H1 (cell line): ENCODE measurements around the gene PPP1R27. TPM values are rescaled to one million over a fixed set of nuclear protein-coding genes. Genes with fewer than 3 reads are reported as not detected.

Source experiments
- CTCF ChIA-PET: fragments of 300-600 bp; sonication (Branson Sonifier 250); formaldehyde crosslinking; loops from one replicate; lab custom pipeline; 2021; ENCODE audit not compliant: partially characterized antibody; lab: Charles Lee
- POLR2A ChIA-PET: fragments of 300-600 bp; sonication (Branson Sonifier 250); formaldehyde crosslinking; loops from one replicate; lab custom pipeline; 2021; ENCODE audit warnings: inconsistent platforms; ENCODE audit not compliant: partially characterized antibody; lab: Charles Lee
- DNase-seq, 2 experiments: peaks; one replicate each; pipeline versions ENCODE4 v3.0.0 to v3.0.0-alpha.2; 2010 to 2022; ENCODE audit warnings: low spot score in 2 of 2, low read depth in 1 of 2, mixed read lengths in 1 of 2
- FAIRE-seq: peaks from 2 replicates; lab custom pipeline; 2011; peaks lifted over from hg19 to GRCh38; lab: Jason Lieb, UNC
- H2AFZ ChIP-seq: 2 replicates; pipeline ENCODE4 v1.8.1; 2012; ENCODE audit warnings: low read length, inconsistent platforms
- H2AK5ac ChIP-seq: 2 replicates; pipeline ENCODE4 v1.6.1; 2013; ENCODE audit warnings: low read depth, low read length
- H2BK120ac ChIP-seq: replicated peaks from 2 replicates; pipeline ENCODE3; 2013; ENCODE audit warnings: low read depth, low read length, inconsistent platforms
- H2BK12ac ChIP-seq: 2 replicates; pipeline ENCODE4 v1.6.1; 2013; ENCODE audit warnings: low read depth, low read length
- H2BK15ac ChIP-seq: 2 replicates; pipeline ENCODE4 v1.6.1; 2013; ENCODE audit warnings: low read length
- H2BK20ac ChIP-seq: 2 replicates; pipeline ENCODE4 v1.6.1; 2013; ENCODE audit warnings: low read length
- H2BK5ac ChIP-seq: 2 replicates; pipeline ENCODE4 v1.6.1; 2013; ENCODE audit warnings: low read depth, low read length
- H3K14ac ChIP-seq: 2 replicates; pipeline ENCODE4 v1.6.1; 2013; ENCODE audit warnings: inconsistent platforms; ENCODE audit not compliant: insufficient read length
- H3K18ac ChIP-seq: 2 replicates; pipeline ENCODE4 v1.6.1; 2013; ENCODE audit warnings: low read length; ENCODE audit errors: extremely low read depth
- H3K23ac ChIP-seq: 2 replicates; pipeline ENCODE4 v1.6.1; 2013; ENCODE audit warnings: inconsistent platforms; ENCODE audit not compliant: insufficient read length
- H3K23me2 ChIP-seq: 2 replicates; pipeline ENCODE4 v1.6.1; 2013; ENCODE audit warnings: low read depth, low read length
- H3K27ac ChIP-seq: 2 replicates; pipeline ENCODE4 v1.6.1; 2011; ENCODE audit warnings: low read depth, low read length, inconsistent platforms
- H3K27me3 ChIP-seq, 4 experiments: replicated peaks in 1 of 4; 1 replicate in 1 of 4; 2 replicates in 3 of 4; pipeline versions ENCODE4 v1.6.1 to v1.8.1; 2011 to 2013; ENCODE audit warnings: low read length in 3 of 4, mild to moderate bottlenecking in 3 of 4, inconsistent platforms in 2 of 4, mixed read lengths in 2 of 4, moderate library complexity in 1 of 4; ENCODE audit not compliant: control insufficient read depth in 3 of 4, insufficient read depth in 3 of 4; ENCODE audit errors: extremely low read depth in 1 of 4
- H3K36me3 ChIP-seq, 4 experiments: 2 replicates each; pipeline versions ENCODE4 v1.6.1 to v1.8.1; 2011 to 2013; ENCODE audit warnings: mild to moderate bottlenecking in 4 of 4, low read length in 3 of 4, moderate library complexity in 2 of 4, control low read depth in 1 of 4, inconsistent platforms in 1 of 4; ENCODE audit not compliant: insufficient read depth in 4 of 4, control insufficient read depth in 2 of 4
- H3K4ac ChIP-seq: replicated peaks from 2 replicates; pipeline ENCODE3; 2013; ENCODE audit warnings: low read length, low read depth, mixed read lengths, inconsistent platforms; ENCODE audit not compliant: insufficient read length
- H3K4me1 ChIP-seq, 4 experiments: replicated peaks in 1 of 4; 1 replicate in 1 of 4; 2 replicates in 3 of 4; pipeline versions ENCODE4 v1.6.1 to v1.8.1; 2011 to 2013; ENCODE audit warnings: low read length in 3 of 4, inconsistent platforms in 2 of 4, mixed read lengths in 1 of 4; ENCODE audit not compliant: insufficient read depth in 4 of 4, control insufficient read depth in 3 of 4
- H3K4me2 ChIP-seq, 2 experiments: 2 replicates each; pipeline versions ENCODE4 v1.6.1 to v1.8.1; 2011 to 2013; ENCODE audit warnings: low read depth in 2 of 2, low read length in 2 of 2, control low read depth in 1 of 2, inconsistent platforms in 1 of 2, mild to moderate bottlenecking in 1 of 2; ENCODE audit not compliant: insufficient read depth in 1 of 2
- H3K4me3 ChIP-seq, 4 experiments: fragments of 200-600, 300-600 bp in 1 of 4; sonication (generic), shearing (Covaris generic), sonication (Bioruptor Twin) in 1 of 4; 2 replicates each; pipeline versions ENCODE4 v1.5.1 to v1.8.1; 2011 to 2016; ENCODE audit warnings: low read length in 4 of 4, low read depth in 3 of 4, control low read depth in 2 of 4, inconsistent platforms in 2 of 4, mild to moderate bottlenecking in 2 of 4, mixed read lengths in 1 of 4, moderate library complexity in 1 of 4; ENCODE audit not compliant: insufficient read depth in 2 of 4; ENCODE audit errors: extremely low read depth in 1 of 4
- H3K56ac ChIP-seq: replicated peaks from 2 replicates; pipeline ENCODE3; 2013; ENCODE audit warnings: low read depth, mild to moderate bottlenecking, mixed read lengths, low read length, inconsistent platforms; ENCODE audit not compliant: insufficient read length
- H3K79me1 ChIP-seq: 2 replicates; pipeline ENCODE4 v1.6.1; 2013; ENCODE audit warnings: low read depth, low read length, control low read depth
- H3K79me2 ChIP-seq, 2 experiments: 2 replicates each; pipeline versions ENCODE4 v1.6.1 to v1.8.1; 2012 to 2013; ENCODE audit warnings: low read length in 2 of 2, mild to moderate bottlenecking in 2 of 2, inconsistent platforms in 1 of 2; ENCODE audit not compliant: insufficient read depth in 2 of 2, control insufficient read depth in 1 of 2
- H3K9ac ChIP-seq, 4 experiments: replicated peaks in 1 of 4; 1 replicate in 1 of 4; 2 replicates in 3 of 4; pipeline versions ENCODE4 v1.6.1 to v1.8.1; 2011 to 2013; ENCODE audit warnings: low read depth in 3 of 4, low read length in 3 of 4, control low read depth in 2 of 4, mild to moderate bottlenecking in 2 of 4, moderate library complexity in 2 of 4, inconsistent platforms in 1 of 4; ENCODE audit errors: extremely low read depth in 1 of 4
- H3K9me3 ChIP-seq, 2 experiments: 2 replicates each; pipeline versions ENCODE4 v1.6.1 to v1.8.1; 2012 to 2013; ENCODE audit warnings: mild to moderate bottlenecking in 2 of 2, moderate library complexity in 2 of 2, control low read depth in 1 of 2, inconsistent platforms in 1 of 2, low read depth in 1 of 2, low read length in 1 of 2, mixed read lengths in 1 of 2; ENCODE audit not compliant: insufficient read depth in 2 of 2
- H4K20me1 ChIP-seq, 2 experiments: replicated peaks in 1 of 2; 2 replicates each; pipeline versions ENCODE3 to v1.8.1; 2011 to 2013; ENCODE audit warnings: inconsistent platforms in 2 of 2, low read length in 2 of 2, mild to moderate bottlenecking in 1 of 2; ENCODE audit not compliant: insufficient read depth in 2 of 2, control insufficient read depth in 1 of 2
- H4K5ac ChIP-seq: 2 replicates; pipeline ENCODE4 v1.6.1; 2013; ENCODE audit warnings: low read length, low read depth, mixed read lengths, inconsistent platforms; ENCODE audit not compliant: insufficient read length
- H4K8ac ChIP-seq: 2 replicates; pipeline ENCODE4 v1.8.0; 2013; ENCODE audit warnings: mild to moderate bottlenecking, moderate library complexity, low read length, inconsistent platforms; ENCODE audit not compliant: insufficient read depth; ENCODE audit errors: extremely low read depth
- H4K91ac ChIP-seq: replicated peaks from 2 replicates; pipeline ENCODE3; 2013; ENCODE audit warnings: low read length, mixed read lengths, inconsistent platforms; ENCODE audit not compliant: insufficient read length
- CBX5 ChIP-seq: fragments of 300-800, 300-1000 bp; sonication (generic); IDR thresholded peaks from 2 replicates; pipeline ENCODE4 v1.7.1; 2016; ENCODE audit warnings: antibody characterized with exemption, low read length, low read depth
- CEBPB ChIP-seq: IDR thresholded peaks from 2 replicates; pipeline ENCODE4 v1.6.1; 2012; ENCODE audit warnings: low read depth, low read length
- CREB1 ChIP-seq: IDR thresholded peaks from 2 replicates; pipeline ENCODE4 v1.6.1; 2012; ENCODE audit warnings: inconsistent platforms
- POLR2AphosphoS5 ChIP-seq: IDR thresholded peaks from 2 replicates; pipeline ENCODE4 v1.6.1; 2011; ENCODE audit warnings: low read depth, low read length
- SIX5 ChIP-seq: IDR thresholded peaks from 2 replicates; pipeline ENCODE4 v1.6.1; 2011; ENCODE audit warnings: mild to moderate bottlenecking, low read depth, low read length
- WGBS, 2 experiments: shearing (Covaris generic) in 1 of 2; methylation state at CpG; one replicate each; pipeline versions ENCODE4 v1.1.6 to v1.1.7; 2013 to 2015; ENCODE audit warnings: low lambda C conversion rate in 2 of 2, mixed read lengths in 2 of 2, inconsistent platforms in 1 of 2, low coverage in 1 of 2, missing lambda C conversion rate in 1 of 2; ENCODE audit not compliant: insufficient replicate concordance in 2 of 2, insufficient coverage in 1 of 2, insufficient read length in 1 of 2; ENCODE audit errors: extremely low coverage in 1 of 2, missing lambda C conversion rate in 1 of 2; 5-methylcytosine and 5-hydroxymethylcytosine counted together
- polyA plus RNA-seq, 7 experiments: library from polyadenylated mRNA; depleted of rRNA in 3 of 7; stranded (reverse) in 5 of 7; unstranded in 2 of 7; fragments of >200 nt in 5 of 7; fragments of 200-250 nt in 2 of 7; gene quantifications; 1 replicate in 5 of 7; 2 replicates in 1 of 7; 4 replicates in 1 of 7; pipeline versions ENCODE4 v1.2.1 to v1.2.3, GENCODE V29; 2011 to 2013; ENCODE audit warnings: missing spikeins in 2 of 7, mixed read lengths in 2 of 7
- total RNA-seq: library from RNA; stranded (reverse); fragmentation: NEBNext Ultra II Directional; extraction: Animal tissue kit (Norgen Biotek cat#: 25700); gene quantifications from 2 replicates; pipeline ENCODE4 v1.2.1, GENCODE V29; 2021

Gene PPP1R27
- total and polyA plus RNA-seq, 2 of the 8 experiments (the other 6 are each of a cell fraction or from before 2014, with no cell fraction given), result 0.27 TPM; not detected in 1

GRCh38 chr17:81842725-81843504 lies 8.1 kb upstream of the PPP1R27 start:
- Histone ChIP-seq H2BK15ac (no peak overlapping the region), H2BK5ac (no peak overlapping the region), H4K91ac (no peak overlapping the region), H3K36me3 (peaks cover 12 to 44% (median 34%) of the 10 kb centered on the region in 4 experiments), H3K23ac (no peak overlapping the region), H3K4ac (no peak overlapping the region), H4K5ac (no peak overlapping the region), H2BK120ac (no peak overlapping the region), H2BK20ac (no peak overlapping the region), H3K23me2 (no peaks in the 10 kb centered on the region), H2BK12ac (no peak overlapping the region), H3K27me3 (no peaks in the 10 kb centered on the region; a peak in 2 of 7 replicates), H3K18ac (no peak overlapping the region), H3K79me1 (no peaks in the 10 kb centered on the region), H2AK5ac (no peak overlapping the region), H3K14ac (no peak overlapping the region), H2AFZ (no peak overlapping the region), H3K56ac (no peak overlapping the region), H3K9ac (no peak overlapping the region), H3K4me3 (no peak overlapping the region), H3K4me2 (no peak overlapping the region), H3K4me1 (peaks cover 0 to 3% (median 0%) of the 10 kb centered on the region in 4 experiments; a peak in 2 of 7 replicates), H4K8ac (no peak overlapping the region), H3K9me3 (no peaks in the 10 kb centered on the region), H4K20me1 (peaks cover 2 to 13% of the 10 kb centered on the region in 2 experiments), H3K79me2 (no peaks in the 10 kb centered on the region), H3K27ac (no peak overlapping the region)
- no peak for TF ChIP-seq CBX5
- TF ChIP-seq POLR2AphosphoS5, result 0 out of 2 replicates have a peak, but pooled peaks have one; percentile 7
- no peak for TF ChIP-seq CREB1
- no peak for TF ChIP-seq SIX5
- no peak for TF ChIP-seq CEBPB
- FAIRE-seq, result no peak
- 94% methylated on average over 21 of the region's 21 CpGs; no CpG with 5 or more reads in 1 of the 2 experiments for WGBS, 2 experiments
- CTCF ChIA-PET, result interaction anchor here (1.3 to 1.6 kb wide), 4 partner anchors 9 to 118 kb away, joined by 3 to 8 read pairs (median 3); partner anchors contain the start of gene ARHGDIA
- POLR2A ChIA-PET, result interaction anchor here (1.1 to 5.7 kb wide), 12 partner anchors 9 to 82 kb away, joined by 3 to 37 read pairs (median 5); partner anchors contain the start of genes MCRIP1, P4HB and PPP1R27
- DNase-seq, result no peak
